GM08714 (cell line): ENCODE data around the gene LRRC15.

Experiments
- H3K4me3 ChIP-seq: fragments of 200-500 bp; sonication (Bioruptor generic); 2 replicates; pipeline ENCODE4 v1.5.1; 2014; ENCODE audit warnings: mild to moderate bottlenecking, low read length, inconsistent platforms
- ZNF274 ChIP-seq: IDR thresholded peaks from 2 replicates; pipeline ENCODE4 v1.6.1; 2012; ENCODE audit warnings: mild to moderate bottlenecking, low read depth, low read length

LRRC15 gene

DNA sequence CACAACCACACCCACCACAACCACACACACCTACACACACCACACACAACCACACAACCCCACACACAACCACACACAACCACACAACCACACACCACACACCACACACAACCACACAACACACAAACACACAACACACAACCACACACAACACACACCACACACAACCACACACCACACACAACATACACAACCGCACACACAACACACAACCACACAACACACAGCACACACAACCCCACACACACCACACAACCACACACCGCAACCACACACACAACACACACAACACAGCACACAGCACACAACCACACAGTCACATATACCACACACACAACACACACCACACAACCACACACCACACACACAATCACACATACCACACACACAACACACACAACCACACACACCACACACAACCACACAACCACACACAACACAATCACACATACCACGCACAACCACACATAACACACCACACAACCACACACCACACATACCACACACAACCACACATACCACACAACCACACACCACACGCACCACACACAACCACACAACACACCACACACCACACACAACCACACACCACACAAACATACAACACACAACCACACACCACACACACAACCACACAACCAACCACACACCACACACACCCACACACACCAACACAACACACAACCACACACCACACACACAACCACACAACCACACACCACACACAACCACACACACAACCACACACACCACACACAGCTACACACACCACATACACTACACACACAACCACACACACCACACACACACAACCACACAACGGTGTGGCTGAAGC is 42.1 kb downstream of the LRRC15 start:
- H3K4me3 ChIP-seq, result no peak overlapping the region
- TF ChIP-seq ZNF274, result no peak

DNA sequence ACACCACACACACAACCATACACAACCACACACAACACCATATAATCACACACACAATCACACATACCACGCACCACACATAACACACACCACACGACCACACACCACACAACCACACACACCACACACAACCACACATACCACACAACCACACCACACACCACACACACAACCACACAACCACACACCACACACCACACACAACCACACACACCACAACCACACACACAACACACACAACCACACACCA is 42.6 kb downstream of the LRRC15 start:
- TF ChIP-seq ZNF274, result no peak
- H3K4me3 ChIP-seq, result no peak overlapping the region

DNA sequence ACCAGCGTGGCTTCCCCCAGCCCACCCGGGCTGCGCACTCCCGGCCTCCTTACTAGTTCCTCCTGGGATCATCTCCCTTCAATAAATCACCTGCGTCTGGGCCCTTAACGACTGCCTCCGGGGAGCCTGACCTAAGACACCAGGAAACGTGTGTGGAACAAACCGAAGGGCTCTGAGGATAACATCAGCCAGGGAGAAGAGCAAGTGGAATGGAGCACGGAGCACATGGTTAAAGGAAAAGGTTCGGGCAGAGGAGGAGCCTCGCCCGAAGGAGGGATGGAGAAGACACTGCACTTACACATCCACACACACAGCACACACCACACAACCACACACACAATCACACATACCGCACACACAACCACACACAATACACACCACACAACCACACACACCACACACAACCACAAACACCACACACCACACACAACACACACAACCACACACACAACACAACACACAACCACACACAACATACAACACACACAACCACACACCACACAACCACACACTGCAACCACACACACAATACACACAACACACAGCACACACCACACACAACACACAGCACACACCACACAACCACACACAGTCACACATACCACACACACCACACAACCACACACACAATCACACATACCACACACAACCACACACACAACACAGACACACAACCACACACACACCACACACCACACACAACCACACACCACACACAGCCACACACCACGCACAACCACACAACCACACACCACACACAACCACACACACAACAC is 43.2 kb downstream of the LRRC15 start:
- no peak overlapping the region for H3K4me3 ChIP-seq
- TF ChIP-seq ZNF274, result no peak

DNA sequence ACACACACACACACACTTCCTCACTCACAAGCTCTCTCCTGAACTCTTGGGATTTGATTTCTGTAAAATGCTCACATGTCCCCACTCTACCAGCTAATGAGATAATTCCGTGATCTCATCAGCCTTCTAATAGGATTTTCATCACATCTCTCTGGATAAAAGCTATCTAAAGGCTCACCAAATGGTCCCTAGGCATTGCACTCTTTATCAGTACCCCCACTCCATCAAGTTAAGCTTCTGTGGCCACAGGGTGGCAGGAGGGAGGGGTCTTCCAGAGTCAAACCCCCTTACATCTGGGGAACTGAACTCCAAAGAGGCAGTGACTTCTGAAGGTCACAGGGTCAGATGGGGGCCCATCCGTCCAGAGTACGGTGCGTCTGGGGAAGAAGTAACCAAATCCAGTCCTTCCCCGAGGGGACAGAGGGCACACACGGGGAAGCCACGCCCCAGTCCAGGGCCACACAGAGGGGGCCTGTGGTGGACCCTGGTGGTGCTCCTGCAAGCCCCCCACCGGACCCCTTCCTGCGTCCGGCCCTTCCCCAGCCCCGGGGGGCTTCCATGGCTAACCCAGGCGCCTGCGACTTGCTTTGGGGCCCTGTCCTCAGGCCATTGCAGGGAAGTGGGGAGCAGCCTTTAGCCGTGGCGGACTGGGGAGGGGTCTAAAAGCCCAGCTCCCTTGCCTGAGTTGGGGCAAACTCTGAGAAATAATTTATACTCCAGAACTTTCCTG is 44.0 kb downstream of the LRRC15 start:
- no peak for TF ChIP-seq ZNF274

DNA sequence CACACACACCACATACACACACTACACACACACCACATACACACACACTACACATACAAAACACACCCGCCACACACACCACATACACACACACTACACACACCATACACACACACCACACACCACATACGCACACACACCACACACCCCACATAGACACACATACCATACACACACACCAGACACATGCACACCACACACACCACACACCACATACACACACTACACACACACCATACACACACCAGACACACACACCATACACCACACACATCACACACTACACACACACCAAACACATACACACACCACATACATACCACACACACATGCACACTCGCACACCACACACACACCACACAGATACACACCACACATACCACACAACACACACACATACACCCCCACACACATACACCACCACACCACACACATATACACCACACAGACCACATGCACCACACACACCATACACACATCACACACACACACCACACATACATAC is 44.7 kb downstream of the LRRC15 start:
- no peak overlapping the region for H3K4me3 ChIP-seq
- no peak for TF ChIP-seq ZNF274

More for the DNA sequence above, 44.0 kb downstream of the LRRC15 start:
- H3K4me3 ChIP-seq, result no peak overlapping the region

DNA sequence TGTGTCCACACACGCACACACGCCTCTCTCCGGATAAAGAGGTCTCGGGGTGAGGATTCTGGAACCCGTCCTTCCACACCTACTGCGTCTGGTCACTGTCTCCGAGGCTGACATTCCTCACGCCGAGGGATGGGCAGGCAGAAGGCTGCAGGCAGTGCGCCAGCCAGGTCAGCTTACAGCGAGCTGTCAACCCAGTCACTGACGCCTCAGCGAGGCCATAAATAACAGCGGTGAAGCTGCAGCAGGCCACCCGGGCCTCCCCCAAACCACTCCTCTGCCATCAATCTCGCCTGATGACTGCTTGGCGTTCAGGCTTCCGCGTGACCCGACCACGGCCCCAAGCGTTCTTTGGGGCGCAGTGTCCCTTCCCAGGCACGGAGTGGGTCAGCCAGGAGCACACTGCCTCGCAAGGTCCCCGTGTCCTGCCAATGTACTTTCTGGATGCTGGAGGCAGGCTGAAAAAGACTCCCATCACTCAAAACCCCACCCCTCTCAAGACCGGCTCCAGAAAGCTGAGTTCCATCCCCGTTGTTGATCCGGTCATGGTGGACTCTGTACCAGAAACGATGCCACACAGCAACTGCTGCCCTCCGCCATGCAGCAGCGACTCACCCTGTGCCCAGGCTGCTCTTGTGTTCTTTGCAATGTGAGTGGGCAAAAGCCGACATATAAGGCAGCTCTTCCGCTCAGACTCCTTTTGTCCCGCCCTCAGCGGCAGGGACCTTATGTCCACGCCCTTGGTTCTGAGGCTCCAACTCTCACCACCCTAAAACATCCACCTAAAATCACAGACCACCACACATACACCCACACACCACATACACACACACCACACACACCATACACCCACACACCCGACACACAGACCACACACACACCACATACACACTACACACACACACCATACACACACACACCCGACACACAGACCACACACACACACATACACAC is 45.5 kb downstream of the LRRC15 start:
- TF ChIP-seq ZNF274, result no peak
- no peak overlapping the region; the same call in 1 of the 2 replicates for H3K4me3 ChIP-seq

DNA sequence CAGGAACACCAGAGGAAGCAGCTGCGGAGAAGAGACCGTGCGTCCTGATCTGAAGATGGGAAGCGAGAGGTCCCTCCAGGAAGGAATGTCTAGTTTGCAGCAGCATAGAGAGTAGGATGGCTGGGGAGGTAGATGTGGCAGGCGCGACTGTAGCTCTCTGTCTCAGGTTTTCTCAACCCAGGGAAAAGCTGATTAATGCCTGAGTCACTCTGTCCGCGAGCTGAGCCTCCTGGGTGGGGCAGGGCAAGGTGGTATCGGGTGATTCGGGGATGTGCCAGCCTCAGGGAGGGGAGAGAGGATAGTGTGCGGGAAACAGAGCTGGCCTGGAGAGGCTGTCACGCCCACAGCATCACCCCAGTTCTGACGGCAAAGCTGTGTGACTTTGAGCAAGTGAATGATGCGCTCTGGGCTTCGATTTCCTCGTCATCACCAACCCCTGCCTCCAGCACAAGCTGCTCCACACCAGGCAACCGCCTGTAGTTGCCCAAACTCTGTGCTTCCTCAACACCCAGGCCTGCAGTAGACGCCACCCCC is 46.8 kb downstream of the LRRC15 start:
- no peak overlapping the region for H3K4me3 ChIP-seq
- no peak for TF ChIP-seq ZNF274

DNA sequence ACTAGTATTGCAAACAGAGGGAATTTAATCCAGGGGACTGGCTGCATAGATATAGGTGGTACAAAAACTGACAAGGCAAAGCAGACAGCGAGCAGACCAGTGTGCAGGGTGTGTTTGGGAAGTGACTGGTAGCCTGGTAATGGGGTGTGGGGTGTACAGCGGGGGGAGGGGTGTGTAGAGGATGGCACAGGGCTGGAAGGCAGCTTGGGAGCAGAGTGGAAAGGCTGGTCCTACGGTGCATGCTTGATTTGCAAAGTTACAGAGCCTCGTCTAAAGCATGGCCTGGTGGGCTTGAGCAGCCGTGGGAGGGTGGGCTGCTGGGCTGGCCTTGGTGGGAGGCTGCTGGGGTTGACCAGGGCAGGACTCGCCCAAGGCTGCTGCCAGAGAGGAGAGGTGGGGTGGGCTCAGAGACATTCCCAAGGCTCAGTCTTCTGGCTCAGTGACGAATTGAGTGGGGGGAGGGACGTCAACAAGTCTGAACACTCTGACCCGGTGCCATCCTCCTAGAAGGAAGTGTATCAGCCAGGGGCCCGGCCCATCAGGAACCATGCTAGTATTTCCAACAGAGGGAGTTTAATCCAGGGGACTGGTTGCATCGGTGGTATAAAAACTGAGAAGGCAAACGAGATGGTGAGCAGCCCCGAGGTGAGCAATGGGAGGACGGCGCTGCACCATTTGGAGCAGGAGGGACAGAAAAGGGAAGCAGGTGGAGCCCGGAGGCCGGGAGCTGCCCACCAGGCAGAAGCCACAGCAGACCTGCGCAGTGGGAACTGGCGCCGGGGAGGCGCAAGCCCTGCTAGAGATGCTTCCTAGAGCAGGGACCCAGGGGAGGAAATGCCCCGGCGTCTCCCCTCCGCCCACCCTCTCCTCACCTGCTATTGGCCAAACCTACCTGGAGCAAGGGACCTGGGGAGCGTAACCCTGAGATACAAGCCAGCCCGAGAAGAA is 47.6 kb downstream of the LRRC15 start:
- no peak for TF ChIP-seq ZNF274
- H3K4me3 ChIP-seq, result no peak overlapping the region

DNA sequence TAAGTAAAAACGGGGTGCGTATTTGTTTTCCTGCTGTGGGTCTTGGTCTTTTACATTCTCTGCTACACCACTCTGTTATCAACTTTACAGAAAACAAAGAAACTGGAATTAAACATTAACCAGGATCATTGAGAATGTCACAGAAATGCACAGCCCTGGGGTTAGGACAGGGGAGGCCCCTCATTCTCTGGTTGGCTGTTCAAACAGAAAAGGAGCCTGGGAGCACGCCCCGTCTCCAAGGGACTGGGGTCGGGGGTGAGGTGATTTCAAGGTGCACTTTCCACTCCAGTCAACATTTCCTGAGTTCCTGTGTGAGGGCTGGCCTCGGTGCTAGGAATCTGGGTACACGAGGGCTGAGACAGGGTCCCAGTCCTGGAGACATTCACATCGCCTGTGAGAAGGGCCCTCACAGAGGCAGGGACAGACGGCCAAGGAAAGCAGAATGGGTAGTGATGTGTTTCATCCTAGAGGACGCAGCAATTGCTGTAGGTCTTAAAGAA is 48.7 kb downstream of the LRRC15 start:
- TF ChIP-seq ZNF274, result no peak
- H3K4me3 ChIP-seq, result no peak overlapping the region

DNA sequence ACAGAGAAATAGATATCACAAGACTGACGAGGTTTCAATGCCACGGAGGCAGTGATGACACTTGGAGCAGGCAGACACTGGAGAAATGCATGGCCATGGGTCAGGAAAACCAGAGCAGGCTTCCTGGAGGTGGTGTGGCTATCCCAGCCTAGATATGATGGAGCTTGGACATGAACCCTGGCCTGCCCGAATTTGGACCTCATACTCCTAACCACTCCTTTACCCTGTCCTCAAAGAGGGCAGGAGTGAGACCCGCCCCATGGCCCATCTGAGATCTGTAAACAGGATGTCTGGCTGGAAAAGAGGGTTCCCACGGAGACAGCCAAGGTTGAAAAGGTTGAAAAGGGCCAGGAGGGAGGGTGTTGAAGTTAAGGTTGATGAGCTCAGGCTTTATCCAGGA is 49.4 kb downstream of the LRRC15 start:
- no peak for TF ChIP-seq ZNF274
- no peak overlapping the region for H3K4me3 ChIP-seq

DNA sequence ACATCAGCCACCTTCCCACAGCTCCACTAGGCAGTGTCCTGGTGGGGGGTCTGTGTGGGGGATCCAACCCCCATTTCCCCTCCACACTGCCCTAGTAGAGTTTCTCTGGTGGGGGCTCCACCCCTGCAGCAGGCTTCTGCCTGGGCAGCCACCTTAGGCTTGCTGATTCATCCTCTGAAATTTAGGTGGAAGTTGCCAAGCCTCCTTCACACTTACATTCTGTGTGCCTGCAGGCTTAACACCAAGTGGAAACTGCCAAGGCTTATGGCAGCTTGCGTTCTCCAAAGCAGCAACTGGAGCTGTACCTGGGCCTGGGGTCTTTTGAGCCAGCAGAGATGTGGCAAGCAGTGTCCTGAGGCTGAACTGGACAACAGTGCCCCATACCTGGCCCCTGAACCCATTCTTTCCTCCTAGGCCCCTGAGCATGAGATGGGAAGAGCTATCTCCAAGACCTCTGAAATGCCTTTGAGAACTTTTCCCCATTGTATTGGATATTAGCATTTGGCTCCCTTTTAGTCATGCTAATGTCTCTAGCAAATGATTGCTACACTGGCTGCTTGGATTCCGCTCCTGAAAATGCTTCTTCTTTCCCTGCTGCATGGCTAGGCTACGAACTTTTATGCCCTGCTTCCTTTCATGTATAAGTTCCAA is 50.9 kb downstream of the LRRC15 start:
- no peak for TF ChIP-seq ZNF274
- no peak overlapping the region for H3K4me3 ChIP-seq

DNA sequence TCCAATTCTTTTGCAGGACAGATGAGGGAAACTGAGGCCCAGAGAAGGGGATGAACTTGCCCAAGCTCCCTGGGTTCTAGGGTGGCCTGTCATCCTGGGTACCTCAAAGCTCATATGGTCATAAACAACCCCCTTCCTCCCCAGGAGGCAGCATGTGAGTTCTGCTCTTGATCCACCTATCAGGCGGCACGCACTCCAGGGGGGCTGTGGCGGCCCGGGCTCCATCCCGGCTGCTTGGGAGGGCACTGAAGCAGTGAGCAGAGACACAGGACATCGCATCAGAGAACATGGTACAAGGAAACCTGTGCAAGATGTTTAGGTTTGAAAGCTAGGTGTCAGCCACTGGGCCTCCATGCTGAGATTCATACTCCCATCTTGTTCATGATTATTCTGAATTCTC is 52.6 kb downstream of the LRRC15 start:
- H3K4me3 ChIP-seq, result no peak overlapping the region
- TF ChIP-seq ZNF274, result no peak
